Stimulated activated CD8-positive, alpha-beta memory T cell treated with anti-CD3 and anti-CD28 coated beads, Interleukin-15, amount 100 ng/mL, for 4 hours (primary cell): ENCODE data around the gene MICAL2.

Source experiments
- DNase-seq, 2 donors: peaks; one replicate each; pipeline ENCODE4 v3.0.0-alpha.2; 2020; ENCODE audit warnings: low read depth in 2 of 2

Gene MICAL2

GRCh38 chr11:12117611-12118010, 7.2 kb downstream of the MICAL2 start:
- no peak for DNase-seq

GRCh38 chr11:12118949-12119348, 8.6 kb downstream of the MICAL2 start:
- no peak for DNase-seq

- no peak for DNase-seq
Observed at GRCh38 chr11:12119502-12119901, 9.1 kb downstream of the MICAL2 start.

GRCh38 chr11:12120031-12121008, 9.9 kb downstream of the MICAL2 start:
- no peak for DNase-seq

GRCh38 chr11:12121011-12121410, 10.6 kb downstream of the MICAL2 start:
- DNase-seq = no peak

- DNase-seq = no peak
Observed at GRCh38 chr11:12121517-12121916, 11.1 kb downstream of the MICAL2 start.

- DNase-seq = no peak
Observed at GRCh38 chr11:12122083-12122482, 11.7 kb downstream of the MICAL2 start.

GRCh38 chr11:12123273-12123672, 12.9 kb downstream of the MICAL2 start:
- no peak for DNase-seq

GRCh38 chr11:12123799-12124198, 13.4 kb downstream of the MICAL2 start:
- no peak for DNase-seq

GRCh38 chr11:12124306-12124705, 13.9 kb downstream of the MICAL2 start:
- DNase-seq = no peak

- DNase-seq = no peak
Observed at GRCh38 chr11:12125609-12126149, 15.3 kb downstream of the MICAL2 start.

GRCh38 chr11:12126344-12127019, 16.1 kb downstream of the MICAL2 start:
- no peak for DNase-seq

- DNase-seq = no peak
Observed at GRCh38 chr11:12127206-12127898, 17.0 kb downstream of the MICAL2 start.

GRCh38 chr11:12128301-12128751, 17.9 kb downstream of the MICAL2 start:
- no peak for DNase-seq

- DNase-seq = no peak
Observed at GRCh38 chr11:12129227-12129626, 18.8 kb downstream of the MICAL2 start.

GRCh38 chr11:12130180-12130980, 20.0 kb downstream of the MICAL2 start:
- no peak for DNase-seq

- no peak for DNase-seq
Observed at GRCh38 chr11:12131943-12132789, 21.8 kb downstream of the MICAL2 start.

GRCh38 chr11:12132790-12133145, 22.4 kb downstream of the MICAL2 start:
- no peak for DNase-seq

GRCh38 chr11:12133547-12134235, 23.3 kb downstream of the MICAL2 start:
- no peak for DNase-seq

GRCh38 chr11:12134236-12134585, 23.8 kb downstream of the MICAL2 start:
- no peak for DNase-seq
